HG02759 (cell line): Measurements from ENCODE around the gene GSTA3.
"Not testable (repeated sequence)": the region's sequence is repeated elsewhere in the genome, so short reads cannot be mapped to it uniquely, and the experiment has no call there.

Source experiments
- ATAC-seq: cut with Tn5 transposase; IDR thresholded peaks from one replicate; pipeline ENCODE4 v1.9.1; 2021; ENCODE audit warnings: mild to moderate bottlenecking, moderate library complexity; ENCODE audit not compliant: unreplicated experiment

The GSTA3 gene

GRCh38 chr6:52918027-52918686 lies 8.7 kb upstream of the GSTA3 start:
- not testable (repeated sequence) for ATAC-seq

- no peak for ATAC-seq
Measured at GRCh38 chr6:52914516-52914915, 5.0 kb upstream of the GSTA3 start.

GRCh38 chr6:52910091-52910490 lies 593 bp upstream of the GSTA3 start:
- ATAC-seq, result no peak

GRCh38 chr6:52909131-52909530 lies 367 bp downstream of the GSTA3 start:
- no peak for ATAC-seq

- ATAC-seq, result no peak
Measured at GRCh38 chr6:52908526-52908925, 972 bp downstream of the GSTA3 start.

- ATAC-seq, result peak; percentile 49
Measured at GRCh38 chr6:52904562-52905279, 4.8 kb downstream of the GSTA3 start.

GRCh38 chr6:52900536-52900935 lies 9.0 kb downstream of the GSTA3 start:
- ATAC-seq, result no peak

- not testable (repeated sequence) for ATAC-seq
Measured at GRCh38 chr6:52895790-52896189, 13.7 kb downstream of the GSTA3 start.

GRCh38 chr6:52894285-52894684 lies 15.2 kb downstream of the GSTA3 start:
- no peak for ATAC-seq

- ATAC-seq, result no peak
Measured at GRCh38 chr6:52893803-52894202, 15.7 kb downstream of the GSTA3 start.

GRCh38 chr6:52893221-52893620 lies 16.3 kb downstream of the GSTA3 start:
- no peak for ATAC-seq

GRCh38 chr6:52890018-52890417 lies 19.5 kb downstream of the GSTA3 start:
- no peak for ATAC-seq

GRCh38 chr6:52887910-52888524 lies 21.5 kb downstream of the GSTA3 start:
- no peak for ATAC-seq

GRCh38 chr6:52881996-52882841 lies 27.3 kb downstream of the GSTA3 start:
- ATAC-seq, result peak; percentile 100

- ATAC-seq, result no peak
Measured at GRCh38 chr6:52881662-52881995, 27.9 kb downstream of the GSTA3 start.

GRCh38 chr6:52877786-52878185 lies 31.7 kb downstream of the GSTA3 start:
- no peak for ATAC-seq

- no peak for ATAC-seq
Measured at GRCh38 chr6:52877168-52877567, 32.3 kb downstream of the GSTA3 start.

GRCh38 chr6:52876056-52876787 lies 33.3 kb downstream of the GSTA3 start:
- no peak for ATAC-seq

GRCh38 chr6:52872031-52872430 lies 37.5 kb downstream of the GSTA3 start:
- ATAC-seq, result no peak

GRCh38 chr6:52871621-52872020 lies 37.9 kb downstream of the GSTA3 start:
- ATAC-seq, result no peak
